GM19395 (cell line): ENCODE results near the gene DUSP21.
"Not testable (repeated sequence)": the region's sequence is repeated elsewhere in the genome, so short reads cannot be mapped to it uniquely, and the experiment has no call there.

Experiments used
- ATAC-seq: cut with Tn5 transposase; IDR thresholded peaks from one replicate; pipeline ENCODE4 v1.9.1; 2021; ENCODE audit warnings: mild to moderate bottlenecking, moderate library complexity; ENCODE audit not compliant: unreplicated experiment

Gene DUSP21

DNA sequence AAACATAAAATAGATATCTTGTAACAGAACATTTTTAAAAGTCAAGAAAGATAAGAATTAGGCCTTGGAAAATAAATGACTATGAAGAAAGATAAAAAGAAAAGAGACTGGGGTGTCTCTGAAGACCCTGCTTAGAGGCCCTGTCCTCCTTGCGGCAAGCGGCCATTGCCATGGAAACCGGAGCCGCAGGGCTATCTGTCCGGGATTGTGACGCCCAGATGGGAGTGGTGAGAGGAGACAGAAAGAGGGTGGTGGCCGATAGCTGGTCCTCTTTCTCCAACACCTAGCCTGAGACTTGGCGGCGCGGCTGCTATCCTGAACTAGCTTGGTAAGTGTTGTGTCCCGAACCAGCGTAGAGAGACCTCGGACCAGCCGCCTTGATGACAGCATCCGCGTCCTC is at the start of gene DUSP21:
Gene DUSP21, plus strand, starts transcription at position 269 of the 400 bp plus-strand sequence. Its CDS starts 112 bp downstream, at position 381.
- no peak for ATAC-seq

DNA sequence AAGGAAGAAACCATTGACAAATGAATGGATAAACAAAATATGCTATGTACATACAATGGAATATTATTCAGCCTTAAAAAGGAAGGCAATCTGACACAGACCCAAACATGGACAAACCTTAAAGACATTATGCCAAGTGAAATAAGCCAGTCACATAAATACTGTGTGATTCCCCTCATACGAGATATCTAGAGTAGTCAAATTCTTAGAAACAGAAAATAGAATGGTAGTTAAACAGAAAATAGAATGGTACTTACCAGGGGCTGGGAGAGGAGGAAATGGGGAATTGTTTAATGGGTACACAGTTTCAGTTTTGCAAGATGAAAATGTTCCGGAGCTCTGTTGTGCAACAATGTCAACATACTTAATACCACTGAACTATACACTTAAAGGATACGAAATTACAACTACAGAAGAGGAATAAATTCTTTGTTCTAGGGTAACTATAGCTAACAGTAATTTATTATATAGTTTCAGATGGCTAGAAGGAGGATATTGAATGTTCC is 47.8 kb upstream of the DUSP21 start:
- ATAC-seq, result no peak

DNA sequence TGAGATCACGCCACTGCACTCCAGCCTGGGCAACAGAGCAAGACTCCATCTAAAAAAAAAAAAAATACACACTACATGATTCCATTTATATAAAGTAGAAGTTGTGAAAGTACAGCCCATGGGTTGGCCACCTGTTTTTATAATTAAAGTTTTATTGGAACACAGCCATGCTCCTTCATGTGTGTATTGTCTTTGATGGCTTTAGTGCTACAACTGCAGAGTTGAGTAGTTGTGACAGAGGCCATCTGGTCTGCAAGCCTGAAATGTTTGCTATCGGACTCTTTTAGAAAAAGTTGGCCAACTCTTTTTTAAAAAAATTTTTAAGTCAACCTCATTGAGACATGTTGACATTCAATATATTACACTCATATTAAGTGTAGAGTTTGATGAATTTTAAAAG is 41.2 kb upstream of the DUSP21 start:
- ATAC-seq, result no peak

DNA sequence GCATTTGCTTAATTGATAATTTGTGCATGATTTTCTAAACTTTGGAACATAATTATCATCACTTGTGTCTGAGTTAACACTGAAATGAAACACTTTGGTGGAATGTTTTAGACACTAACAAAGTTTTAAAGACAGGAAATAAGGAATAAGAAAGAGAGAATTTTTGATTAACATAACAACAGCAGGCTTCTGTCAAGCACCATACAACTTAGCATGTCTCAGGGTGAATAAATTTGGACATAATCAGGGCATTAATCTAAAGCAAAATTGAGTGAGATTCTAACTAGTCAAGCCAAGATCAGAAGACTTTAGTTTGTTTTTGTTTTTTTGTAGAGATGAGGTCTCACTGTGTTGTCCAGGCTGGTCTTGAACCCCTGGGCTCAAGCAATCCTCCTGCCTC is 28.1 kb upstream of the DUSP21 start:
- ATAC-seq, result no peak

DNA sequence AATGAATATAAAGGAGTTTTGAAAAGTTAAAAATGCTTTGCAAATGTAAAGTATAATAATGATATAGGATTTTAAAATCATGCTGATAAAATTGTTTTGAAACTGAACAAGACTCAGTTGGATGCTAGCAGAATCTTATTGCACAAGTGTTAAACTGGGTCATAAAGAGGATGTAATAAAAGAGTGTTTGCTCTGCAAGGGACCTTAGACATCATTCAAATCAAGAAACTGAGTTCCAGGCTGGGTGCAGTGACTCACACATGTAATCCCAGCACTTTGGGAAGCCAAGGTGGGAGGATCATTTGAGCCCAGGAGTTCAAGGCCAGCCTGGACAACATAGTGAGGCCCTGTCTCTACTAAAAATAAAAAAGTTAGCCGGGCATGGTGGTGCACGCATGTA is 27.5 kb upstream of the DUSP21 start:
- no peak for ATAC-seq

DNA sequence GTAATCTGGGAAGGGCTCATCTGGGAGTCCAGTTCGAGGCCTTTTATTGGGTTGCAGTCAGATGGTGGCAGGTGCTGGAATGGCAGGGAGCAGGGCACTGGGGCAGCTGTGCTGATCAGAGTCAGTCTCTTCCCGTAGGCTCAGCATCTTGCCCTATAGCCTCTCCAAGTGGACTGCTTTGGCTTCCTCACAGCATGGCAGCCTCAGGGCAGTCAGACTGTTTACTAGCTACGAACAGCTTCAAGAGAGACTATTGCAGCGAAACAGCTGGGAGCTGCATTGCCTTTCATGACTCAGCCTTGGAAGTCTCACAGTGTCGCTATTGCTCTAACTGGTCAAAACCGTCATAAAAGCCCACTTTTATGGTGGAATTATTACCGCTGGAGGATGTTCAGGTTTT is 26.8 kb upstream of the DUSP21 start:
- ATAC-seq, result no peak

DNA sequence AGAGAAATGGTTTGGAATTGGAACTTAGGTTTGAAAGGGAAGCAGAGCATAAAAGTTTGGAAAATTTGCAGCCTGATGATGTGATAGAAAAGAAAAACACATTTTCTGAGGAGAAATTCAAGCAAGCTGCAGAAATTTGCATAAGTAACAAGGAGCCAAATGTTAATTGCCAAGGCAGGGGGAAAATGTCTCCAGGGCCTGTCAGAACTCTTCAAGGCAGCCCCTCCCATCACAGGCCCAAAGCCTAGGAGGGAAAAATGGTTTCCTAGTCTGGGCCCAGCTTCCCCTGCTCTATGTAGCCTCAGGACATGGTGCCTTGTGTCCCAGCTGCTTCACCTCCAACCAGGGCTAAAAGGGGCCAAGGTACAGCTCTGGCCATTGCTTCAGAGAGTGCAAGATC is 21.2 kb upstream of the DUSP21 start:
- no peak for ATAC-seq

DNA sequence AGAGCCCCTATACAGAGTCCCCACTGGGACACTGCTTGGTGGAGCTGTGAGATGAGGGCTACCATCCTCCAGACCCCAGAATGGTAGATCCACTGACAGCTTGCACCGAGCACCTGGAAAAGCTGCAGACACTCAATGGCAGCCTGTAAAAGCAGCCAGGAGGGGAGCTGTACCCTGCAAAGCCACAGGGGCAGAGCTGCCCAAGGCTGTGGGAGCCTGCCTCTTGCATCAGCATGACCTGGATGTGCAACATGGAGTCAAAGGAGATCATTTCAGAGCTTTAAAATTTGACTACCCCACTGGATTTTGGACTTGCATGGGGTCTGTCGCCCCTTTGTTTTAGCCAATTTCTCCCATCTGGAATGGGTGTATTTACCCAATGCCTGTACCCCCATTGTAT is 20.6 kb upstream of the DUSP21 start:
- ATAC-seq, result not testable (repeated sequence)

DNA sequence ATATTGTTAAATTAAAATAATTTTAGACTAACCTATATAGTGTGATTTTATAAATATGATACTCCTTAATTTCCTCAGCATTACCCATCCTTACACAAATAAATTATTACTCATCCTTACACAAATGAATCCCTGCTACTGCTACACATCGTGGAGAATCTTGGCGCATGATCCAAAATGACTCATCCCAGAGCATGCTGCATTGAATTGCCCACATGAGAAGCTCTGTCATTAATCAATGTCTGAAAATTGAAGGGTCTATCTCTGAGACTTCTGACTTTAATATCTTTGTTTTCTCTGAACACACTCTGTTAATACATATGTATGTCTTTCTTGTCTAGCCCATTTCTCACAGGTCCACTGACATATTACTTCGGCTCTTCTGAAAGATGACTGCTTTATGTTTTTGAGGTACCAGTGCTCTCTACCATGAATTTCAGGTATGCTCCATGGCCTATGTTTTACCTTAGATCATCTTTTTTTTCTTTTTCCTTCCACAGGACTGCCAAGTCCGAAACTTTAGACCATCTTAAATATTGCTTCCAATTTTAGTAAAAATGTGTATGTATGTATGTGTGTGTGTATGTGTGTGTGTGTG is 15.7 kb upstream of the DUSP21 start:
- no peak for ATAC-seq

DNA sequence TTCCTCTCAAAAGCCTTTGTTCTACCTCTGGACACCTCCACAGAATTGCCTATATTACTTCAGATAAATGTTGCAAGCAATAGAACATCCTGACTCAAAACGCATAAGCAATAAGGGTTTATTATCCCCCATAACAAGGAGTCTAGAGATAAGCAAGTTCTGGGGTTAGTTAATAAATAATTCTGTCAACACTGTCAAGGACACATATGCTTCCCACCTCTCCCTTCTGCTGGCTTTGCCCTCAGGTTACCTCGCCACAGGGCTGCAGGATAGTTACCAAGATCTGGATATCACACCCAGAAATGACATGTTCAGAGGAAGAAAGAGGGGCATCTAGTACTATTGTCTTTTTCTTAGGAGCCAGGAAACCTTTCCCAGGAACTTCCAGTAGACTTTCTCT is 14.0 kb upstream of the DUSP21 start:
- ATAC-seq, result no peak

DNA sequence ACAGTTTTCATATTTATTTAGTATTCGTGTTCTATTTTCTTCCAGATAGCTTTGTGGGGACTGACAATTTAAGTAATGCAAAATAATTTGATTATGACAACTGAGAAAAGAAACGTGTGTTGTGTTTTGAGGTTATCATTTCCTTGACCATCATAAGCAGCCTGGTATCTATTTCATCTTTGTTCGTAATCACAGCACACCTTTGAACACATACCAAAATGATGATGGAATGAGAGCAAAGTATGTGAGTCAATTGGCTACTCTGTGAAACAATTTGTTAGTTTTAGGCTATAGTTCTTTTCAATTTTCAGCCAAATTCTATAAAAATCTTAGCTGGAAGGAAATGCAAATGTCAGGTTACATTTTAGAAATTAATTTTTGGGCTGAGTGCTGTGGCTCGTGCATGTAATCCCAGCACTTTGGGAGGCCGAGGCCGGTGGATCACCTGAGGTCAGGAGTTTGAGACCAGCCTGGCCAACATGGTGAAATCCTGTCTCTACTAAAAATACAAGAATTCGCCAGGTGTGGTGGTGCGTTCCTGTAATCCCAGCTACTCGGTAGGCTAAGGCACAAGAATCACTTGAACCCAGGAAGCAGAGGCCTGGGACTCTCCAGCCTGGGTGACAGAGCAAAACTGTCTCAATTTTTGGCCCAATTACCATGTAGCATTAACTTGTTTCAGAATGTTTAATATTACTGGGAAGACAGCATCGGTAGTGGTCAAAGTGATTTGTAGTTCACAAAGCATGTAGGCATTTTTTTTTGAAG is 1.1 kb upstream of the DUSP21 start:
- ATAC-seq, result no peak

DNA sequence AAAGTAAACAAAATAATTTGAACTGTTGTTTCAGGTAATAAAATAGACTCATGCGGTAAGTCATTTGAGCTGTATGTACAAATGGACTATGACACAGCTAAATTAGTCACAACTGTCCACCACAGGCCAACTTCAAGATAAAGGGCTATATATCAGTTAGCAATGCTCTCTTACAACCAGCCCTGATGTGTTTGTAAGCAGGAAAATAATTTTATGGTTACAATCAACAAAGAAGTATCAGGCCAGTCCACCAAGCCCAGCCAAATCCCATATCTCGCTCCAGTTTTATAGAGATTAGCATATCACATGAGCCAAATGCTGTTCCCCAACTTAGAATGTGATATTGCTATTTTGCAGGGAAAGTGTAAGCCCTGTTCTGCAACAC is 511 bp upstream of the DUSP21 start:
- no peak for ATAC-seq

DNA sequence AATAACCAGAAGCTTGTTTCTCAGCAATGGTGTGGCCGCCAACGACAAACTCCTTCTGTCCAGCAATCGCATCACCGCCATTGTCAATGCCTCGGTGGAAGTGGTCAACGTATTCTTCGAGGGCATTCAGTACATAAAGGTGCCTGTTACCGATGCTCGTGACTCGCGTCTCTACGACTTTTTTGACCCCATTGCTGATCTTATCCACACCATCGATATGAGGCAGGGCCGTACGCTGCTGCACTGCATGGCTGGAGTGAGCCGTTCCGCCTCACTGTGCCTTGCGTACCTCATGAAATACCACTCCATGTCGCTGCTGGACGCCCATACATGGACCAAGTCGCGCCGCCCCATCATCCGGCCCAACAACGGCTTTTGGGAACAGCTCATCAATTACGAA is 383 bp downstream of the DUSP21 start:
- ATAC-seq, result no peak

DNA sequence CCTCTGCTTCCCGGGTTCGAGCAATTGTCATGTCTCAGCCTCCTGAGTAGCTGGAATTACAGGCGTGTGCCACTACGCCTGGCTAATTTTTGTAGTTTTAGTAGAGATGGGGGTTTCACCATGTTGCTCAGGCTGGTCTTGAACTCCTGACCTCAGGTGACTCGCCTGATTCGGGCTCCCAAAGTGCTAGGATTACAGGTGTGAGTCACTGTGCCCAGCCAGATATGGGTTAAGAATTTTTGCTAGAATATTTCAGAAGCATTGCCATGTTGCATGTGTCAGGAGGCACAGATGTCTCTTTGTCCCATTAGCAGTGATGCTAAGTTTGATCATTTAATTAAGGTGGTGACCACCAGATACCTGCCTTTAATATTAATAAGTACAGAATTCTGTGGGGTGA is 7.1 kb downstream of the DUSP21 start:
- ATAC-seq, result not testable (repeated sequence)

DNA sequence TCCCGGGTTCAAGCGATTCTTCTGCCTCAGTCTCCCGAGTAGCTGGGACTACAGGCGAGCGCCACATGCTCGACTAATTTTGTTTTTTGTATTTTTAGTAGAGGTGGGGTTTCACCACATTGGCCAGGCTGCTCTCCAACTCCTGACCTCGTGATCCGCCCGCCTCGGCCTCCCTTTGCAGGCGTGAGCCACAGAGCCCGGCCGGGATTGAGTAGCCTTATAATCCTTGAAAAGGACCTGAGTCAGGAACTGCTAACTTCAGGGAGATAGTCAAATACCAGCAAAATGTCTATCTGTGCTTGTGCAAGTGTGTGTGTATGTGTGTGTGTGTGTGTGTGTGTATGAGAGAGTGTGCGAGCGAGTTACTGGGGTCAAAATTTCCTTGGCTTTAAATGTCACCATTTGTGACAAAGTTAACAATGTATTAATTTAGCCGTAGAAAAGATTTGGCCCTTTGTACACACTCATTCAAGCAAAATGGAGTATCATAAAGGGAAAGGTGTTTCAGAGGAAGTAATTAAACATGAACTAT is 27.4 kb downstream of the DUSP21 start:
- ATAC-seq, result no peak

DNA sequence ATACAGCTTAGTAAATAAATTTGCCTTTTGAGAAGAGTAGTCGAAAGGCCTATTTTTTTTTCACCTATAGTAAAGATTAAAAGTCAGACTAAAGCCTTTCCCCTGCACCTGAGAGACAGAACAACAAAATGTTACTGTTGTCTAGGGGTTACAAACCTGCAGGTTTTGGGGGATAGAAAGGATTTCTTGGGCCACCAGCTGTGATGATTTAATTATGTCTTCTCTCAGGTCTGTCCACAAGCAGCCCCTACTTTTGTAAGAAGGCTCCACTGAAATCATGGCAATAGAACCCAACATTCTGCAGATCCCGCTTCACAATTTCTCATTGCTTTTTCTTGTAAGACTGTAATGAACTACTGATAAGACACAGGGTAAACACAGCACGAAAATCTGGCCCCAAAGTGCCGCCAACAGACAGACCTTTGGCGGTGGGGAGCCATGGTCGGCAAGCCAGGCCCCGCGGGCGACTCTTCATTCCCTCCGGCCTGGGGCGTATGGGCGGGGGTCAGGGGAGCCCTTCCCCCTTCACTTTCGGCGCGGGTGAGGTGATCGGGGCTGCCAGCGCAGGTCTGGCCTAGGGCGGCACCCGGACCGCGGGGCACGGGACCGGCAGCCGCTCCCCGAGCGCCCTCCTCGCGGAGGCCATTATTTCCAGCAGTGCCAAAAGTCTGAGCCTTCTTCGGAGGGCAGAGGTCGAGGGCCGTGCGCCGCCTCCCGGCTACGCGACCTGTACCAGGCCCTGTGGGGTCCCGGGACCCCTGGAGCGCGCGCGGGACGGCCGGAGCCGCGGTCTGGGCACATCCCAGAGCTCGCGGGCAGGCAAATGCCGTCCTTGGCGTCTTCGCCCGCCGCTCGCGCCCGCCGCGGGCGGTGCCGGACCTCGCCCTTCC is 28.4 kb downstream of the DUSP21 start:
- ATAC-seq, result peak; percentile 32

DNA sequence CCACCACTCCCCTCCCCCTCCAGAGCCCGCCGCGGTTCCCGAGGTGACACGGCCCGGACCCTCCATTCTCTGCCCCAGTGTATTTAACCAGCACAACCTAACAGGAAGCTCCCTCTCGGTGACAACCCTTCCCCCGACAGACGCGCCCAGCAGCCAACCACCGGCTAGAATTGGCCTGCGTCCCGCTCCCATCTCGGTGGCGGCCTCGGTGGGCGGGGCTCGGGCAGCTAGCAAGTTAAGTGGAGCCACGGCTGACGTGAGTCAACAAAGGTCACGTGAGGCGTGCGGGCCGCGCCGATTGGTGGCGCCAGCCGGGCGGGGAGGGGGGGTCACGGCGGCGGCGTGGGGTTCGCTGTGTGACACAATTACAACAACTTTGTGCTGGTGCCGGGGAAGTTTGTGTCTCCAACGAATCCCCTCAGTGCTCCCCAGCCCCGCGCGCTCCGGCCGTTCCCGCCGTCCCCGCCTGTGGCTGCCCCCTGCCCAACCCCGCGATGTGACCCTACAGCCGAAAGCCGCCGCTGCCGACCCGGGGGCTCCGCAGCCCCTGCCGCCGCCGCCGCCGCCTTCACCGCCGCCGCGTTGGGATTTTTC is 29.1 kb downstream of the DUSP21 start, which contains the start of gene KDM6A:
Gene KDM6A, plus strand, starts transcription at position 368 of the 594 bp plus-strand sequence. CDS start 364 bp downstream, outside the sequence.
- ATAC-seq, result peak; percentile 88

DNA sequence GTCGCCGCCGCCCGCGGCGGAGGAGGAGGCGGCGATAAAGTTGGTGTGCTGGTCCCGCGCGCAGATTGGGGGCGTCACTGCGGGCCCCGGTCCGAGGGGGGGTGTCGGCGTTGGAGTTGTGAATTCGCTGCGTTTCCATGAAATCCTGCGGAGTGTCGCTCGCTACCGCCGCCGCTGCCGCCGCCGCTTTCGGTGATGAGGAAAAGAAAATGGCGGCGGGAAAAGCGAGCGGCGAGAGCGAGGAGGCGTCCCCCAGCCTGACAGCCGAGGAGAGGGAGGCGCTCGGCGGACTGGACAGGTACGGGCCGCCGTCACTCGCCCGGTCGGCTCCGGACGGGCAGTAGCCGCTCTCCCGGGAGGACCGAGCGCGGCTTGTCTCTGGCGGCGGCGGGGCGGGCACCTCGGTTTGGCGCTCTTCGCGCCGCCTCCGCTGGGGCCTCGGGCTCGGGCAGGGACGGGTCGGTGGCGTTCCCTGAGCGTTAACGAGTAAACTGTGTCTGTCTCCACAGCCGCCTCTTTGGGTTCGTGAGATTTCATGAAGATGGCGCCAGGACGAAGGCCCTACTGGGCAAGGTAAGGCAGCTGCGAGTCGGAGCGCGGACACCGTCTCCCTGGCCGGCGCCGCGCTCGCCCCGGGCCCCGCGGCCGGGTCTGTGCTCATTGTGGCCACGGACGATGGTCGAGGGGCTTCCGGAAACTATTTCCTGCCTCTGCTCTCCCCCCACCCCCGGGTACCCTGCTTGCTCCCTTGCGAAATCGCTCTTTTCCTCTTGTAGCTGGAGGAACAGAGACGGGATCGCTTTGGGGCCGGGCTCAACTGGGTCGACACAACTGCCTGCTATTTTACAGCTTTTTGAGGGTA is 29.8 kb downstream of the DUSP21 start:
- no peak for ATAC-seq

DNA sequence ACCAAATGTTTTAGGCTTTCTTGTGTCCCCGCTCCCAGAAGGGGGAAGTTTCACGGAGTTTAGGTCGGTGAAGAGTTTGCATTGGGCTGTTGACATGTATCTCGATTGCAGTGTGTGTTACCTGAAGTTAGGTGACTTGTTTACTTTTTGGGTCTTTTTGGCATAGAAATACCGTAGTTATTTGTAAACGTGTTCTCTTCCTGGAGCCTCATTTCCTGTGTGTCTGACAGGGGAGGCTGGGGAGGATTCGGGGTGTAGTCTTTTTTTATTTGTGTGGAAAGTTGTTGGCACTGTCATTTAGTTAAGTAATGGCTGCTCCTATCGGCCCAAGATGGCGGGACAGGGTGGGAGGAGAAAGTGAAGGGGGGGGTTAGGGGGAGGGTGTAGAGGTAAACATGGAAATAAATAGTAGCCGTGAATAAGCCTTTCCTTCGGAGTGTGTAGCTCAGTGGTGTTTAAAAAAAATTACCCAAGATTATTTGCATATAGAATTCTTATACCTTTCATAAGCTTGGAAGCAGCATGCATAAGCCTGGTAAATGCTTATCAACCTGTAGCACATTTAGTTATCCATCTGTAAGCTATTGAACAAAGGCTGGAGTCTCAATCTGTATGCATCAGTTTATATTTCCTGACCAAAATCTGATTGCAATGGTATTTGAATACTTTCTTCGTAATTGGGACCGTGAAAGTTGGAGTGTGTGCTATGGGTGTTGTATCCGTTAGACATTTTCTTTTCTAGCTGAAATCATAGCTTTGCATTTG is 30.8 kb downstream of the DUSP21 start:
- ATAC-seq, result no peak
